TTC549 (cell line): ENCODE results near the gene TMPRSS6.

Source experiments
- FAIRE-seq: peaks from 2 replicates; lab custom pipeline; 2012; peaks lifted over from hg19 to GRCh38; lab: Jason Lieb, UNC

Gene TMPRSS6

GRCh38 chr22:37051391-37052385 is 57.8 kb downstream of the TMPRSS6 start, which contains the start of gene KCTD17:
Gene KCTD17, plus strand, starts transcription at chr22:37051742. Its CDS starts 19 bp downstream, at chr22:37051761.
- no peak for FAIRE-seq

DNA sequence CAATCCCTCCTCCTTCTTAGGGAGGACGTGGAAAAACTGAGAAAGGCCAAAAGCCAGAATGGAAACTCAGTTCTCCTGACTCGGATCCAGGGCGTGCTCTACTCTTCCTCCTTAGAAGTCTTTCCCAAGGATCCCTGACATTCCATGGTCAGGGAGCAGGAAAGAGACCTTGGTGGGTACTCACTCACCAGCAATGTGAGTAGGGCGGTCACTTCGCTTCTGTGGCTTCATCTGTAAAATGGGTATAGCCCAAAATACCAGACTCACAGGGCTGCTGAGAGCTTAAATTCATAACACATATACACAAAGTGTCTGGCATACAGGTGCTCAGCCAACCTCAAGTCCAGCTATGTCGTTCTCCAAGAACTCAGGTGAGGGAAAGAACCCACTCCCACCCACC is 58.6 kb downstream of the TMPRSS6 start:
- FAIRE-seq, result no peak

DNA sequence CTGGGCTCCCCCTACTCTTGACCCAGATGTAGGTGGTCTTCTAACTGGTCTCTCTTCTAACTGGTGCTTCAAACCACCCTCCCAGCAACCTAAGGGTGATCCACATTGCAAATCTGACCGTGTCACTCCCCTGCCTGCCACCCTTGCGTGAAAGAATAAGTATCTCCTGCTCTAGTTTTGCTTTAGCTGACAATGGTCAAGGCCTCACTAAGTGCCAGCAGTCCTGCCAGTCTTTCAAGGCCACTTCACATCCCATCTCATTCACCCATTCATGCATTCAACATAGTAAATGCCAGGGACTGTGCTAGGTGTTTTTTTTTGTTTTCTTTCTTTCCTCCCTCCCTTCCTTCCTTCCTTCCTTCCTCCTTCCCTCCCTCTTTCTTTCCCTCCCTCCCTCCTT is 60.3 kb downstream of the TMPRSS6 start:
- FAIRE-seq, result no peak

DNA sequence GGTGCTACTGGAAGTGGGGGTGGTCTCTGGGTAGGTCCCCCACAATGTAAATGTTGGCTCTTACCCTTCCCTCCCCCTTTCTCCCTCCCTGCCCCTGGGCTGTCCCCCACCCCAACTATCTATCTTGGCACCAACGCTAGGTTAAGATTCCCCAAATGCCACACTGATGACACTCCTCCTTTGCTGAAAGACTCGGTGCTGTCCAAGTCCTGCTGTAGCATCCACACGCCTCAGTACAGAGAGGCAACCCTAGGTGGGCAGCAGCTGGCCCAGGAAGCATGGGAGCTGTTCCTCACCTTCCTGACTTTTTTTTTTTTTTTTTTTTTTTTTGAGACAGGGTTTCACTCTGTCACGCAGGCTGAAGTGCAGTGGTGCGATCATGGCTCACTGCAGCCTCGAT is 61.4 kb downstream of the TMPRSS6 start:
- FAIRE-seq, result no peak

DNA sequence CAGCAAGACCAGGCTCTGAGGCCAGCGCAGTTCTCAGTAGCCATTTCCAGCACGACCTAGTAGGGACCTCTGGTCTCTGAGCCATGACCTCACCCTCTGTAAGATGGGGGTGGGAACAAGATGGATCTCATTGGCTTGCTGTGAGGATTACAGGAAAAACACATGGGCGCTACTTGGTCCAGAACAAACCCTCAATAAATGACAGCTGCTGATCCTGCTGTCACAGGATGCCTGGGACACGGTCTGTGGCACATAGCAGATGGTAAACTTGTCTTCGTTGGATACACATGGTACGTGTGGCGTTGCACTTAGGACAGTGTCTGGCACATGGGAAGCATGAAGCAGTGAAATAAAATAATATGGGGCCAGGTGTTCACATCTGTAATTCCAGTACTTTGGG is 62.5 kb downstream of the TMPRSS6 start:
- FAIRE-seq, result no peak

DNA sequence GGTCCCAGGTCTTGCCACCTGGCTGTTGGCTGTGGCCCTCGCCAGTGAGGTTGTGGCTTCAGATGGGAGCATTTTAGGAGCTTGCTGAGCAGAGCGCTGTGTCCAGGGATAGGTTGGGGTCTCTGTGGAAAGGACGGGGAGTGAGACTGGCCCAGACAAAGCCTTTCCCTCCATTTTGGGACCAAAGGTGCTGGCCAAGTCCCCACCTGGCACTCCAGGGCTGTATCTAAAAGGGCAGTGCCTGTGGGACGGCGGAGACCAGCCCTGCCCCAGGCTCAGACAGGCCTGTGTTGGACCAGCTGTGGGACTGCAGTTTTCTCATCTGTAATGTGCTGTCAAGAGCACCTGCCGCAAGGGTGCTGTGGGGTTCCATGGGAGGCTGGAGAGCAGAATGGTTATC is 62.9 kb downstream of the TMPRSS6 start:
- FAIRE-seq, result no peak

DNA sequence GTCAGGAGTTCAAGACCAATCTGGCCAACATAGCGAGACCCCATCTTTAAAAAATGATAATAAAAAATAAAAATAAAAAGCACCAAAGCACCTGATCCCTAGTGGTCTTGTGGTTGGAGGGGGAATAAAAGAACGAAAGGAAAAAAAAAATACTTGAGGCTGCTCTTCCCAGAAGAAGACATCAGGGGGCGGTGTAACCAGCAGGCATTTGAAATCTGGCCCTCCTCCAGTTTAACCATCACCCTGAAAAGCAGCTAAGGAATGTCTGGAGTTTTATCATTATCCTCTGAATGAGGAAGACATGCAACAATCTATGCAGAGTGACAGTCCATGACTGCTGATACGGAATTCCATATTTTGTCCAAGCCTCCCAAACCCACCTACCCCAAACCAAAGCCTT is 63.6 kb downstream of the TMPRSS6 start:
- FAIRE-seq, result no peak

- FAIRE-seq, result no peak
Observed at GRCh38 chr22:37044634-37045625, 64.6 kb downstream of the TMPRSS6 start.

GRCh38 chr22:37043828-37044538 is 65.5 kb downstream of the TMPRSS6 start:
- FAIRE-seq, result no peak

DNA sequence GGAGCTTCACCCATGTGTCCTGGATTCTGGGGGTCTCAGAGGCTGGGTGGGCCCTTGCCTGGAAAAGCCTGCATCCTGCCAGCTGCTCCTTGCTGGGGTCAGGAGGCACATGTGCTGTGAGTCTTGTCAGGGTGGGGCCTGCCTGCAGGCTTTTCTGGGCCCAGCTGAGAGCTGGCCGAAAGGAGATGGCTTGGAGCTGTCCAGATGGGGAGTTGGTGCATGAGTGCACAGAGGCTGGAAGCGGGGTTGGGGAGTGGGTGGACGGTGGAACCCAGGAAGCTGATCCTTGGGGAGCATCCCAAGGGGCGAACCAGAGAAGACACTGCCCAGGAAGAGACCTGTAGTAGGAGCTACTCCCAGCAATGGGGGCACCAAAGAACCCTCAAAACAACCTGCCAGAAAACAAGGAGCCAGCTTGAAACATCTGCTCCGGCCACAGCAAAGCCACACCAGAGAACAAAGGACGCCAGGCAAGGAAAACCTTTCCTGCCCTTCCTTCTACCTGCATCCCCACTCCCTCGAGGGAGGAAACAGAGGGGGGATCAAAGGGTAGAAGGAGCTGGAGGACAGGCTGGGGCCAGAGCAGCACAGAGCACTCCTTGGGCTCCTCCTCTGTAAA is 66.2 kb downstream of the TMPRSS6 start:
- no peak for FAIRE-seq

DNA sequence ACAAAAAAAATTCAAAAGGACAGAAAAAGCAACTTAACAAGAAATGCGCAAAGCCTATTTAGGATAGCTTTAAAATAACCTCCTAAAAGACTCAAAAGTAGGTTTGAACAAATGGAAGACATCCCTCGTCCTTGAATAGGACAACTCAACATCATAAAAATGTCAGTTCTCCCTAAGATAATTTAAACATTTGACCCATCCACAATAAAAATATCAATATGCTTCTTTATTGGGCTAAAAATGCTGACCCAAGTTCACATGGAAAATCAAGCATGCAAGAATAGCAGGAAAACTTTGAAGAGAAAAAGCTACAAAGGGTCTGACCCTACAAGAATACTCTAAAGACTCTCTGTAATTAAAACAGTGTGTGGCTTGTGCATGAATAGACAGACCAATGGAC is 70.0 kb downstream of the TMPRSS6 start:
- FAIRE-seq, result no peak

DNA sequence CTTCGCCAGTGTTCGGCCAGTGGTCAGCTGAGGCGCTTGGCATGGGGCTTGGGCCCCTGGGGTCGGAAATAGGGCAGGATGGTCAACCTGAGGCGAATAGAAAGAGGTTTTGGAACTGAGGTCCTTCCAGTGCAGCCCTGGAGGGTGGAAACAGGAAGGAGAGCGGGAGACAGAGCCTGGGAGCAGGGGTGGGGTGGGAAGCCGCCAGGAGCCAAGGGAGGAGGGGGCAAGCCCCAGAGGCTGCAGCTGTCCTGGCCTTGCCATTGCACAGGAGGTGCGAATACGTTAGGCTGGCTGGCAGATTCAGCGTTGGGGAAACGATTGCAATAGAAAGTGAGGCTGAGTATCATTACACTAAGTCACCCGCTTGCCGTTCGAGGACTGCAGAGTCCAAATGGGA is 71.8 kb downstream of the TMPRSS6 start:
- FAIRE-seq, result no peak

DNA sequence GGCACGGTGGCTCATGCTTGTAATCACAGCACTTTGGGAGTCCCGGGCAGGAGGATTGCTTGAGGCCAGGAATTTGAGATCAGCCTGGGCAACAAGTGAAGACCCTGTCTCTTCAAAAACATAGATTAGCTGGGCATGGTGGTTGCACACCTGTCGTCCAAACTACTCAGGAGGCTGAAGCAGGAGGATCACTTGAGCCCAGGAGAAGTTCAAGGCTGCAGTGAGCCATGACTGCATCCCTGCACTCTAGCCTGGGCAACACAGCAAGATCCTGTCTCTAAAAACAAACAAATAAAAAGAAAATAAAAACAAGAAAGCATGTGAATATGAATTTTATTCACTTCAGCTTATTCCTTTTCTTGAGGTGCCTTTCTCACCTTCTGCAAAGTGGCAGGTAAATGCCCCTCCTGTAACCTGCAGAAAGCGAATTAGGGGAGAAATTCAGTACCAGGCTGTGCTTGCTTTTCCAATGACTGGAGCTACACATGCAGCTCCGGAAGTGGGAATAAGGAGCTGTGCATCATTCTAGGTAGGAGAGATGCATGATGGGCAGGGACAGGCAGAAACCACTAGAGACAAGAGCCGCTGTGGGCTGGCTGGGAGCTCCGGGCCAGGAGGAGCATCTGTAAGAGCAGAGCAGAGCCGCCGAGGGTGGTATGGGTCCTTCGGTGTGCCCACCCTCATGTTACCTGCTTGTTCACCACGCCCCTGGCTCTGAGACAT is 72.7 kb downstream of the TMPRSS6 start:
- no peak for FAIRE-seq

DNA sequence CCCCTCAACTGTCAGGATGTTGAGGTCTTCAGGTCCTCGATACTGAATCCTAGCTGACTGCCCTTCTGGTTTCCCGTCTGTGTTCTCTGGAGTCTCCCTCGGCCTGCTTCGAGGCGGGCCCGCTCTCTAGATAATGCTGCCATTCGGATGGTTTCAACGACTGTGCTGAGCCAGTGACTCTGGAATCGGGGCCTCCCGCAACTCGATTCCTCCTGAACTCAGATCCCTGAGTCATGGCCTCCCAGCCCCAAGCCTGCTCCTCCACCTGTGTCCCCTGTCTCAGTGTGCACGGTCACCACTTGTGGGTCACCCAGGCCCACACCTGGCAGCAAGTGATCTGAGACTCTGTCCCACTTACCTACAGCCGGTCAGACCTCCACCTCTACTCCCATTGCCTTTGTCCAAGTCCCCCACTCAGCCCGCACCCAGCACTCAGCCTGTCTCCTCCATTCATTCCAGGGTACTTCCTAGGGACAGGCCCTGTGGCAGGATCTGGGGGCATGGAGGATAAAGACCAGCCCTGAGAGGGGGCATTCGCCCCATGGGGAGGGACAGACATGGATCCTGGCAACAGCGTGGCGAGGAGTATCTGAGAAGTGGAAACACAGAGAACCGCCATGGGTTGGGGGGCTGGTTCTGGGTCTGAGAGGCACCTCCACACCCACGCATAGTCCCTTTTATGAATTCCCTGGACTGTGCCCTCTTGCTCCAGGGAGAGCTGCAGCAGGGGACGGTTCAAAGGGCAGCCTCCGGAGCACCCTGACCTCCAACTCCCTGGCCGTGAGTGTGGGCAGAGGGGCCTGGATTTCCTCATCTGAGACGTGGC is 75.7 kb downstream of the TMPRSS6 start:
- no peak for FAIRE-seq

GRCh38 chr22:37032535-37033460 is 76.7 kb downstream of the TMPRSS6 start:
- FAIRE-seq, result no peak

GRCh38 chr22:37032134-37032534 is 77.4 kb downstream of the TMPRSS6 start:
- no peak for FAIRE-seq

DNA sequence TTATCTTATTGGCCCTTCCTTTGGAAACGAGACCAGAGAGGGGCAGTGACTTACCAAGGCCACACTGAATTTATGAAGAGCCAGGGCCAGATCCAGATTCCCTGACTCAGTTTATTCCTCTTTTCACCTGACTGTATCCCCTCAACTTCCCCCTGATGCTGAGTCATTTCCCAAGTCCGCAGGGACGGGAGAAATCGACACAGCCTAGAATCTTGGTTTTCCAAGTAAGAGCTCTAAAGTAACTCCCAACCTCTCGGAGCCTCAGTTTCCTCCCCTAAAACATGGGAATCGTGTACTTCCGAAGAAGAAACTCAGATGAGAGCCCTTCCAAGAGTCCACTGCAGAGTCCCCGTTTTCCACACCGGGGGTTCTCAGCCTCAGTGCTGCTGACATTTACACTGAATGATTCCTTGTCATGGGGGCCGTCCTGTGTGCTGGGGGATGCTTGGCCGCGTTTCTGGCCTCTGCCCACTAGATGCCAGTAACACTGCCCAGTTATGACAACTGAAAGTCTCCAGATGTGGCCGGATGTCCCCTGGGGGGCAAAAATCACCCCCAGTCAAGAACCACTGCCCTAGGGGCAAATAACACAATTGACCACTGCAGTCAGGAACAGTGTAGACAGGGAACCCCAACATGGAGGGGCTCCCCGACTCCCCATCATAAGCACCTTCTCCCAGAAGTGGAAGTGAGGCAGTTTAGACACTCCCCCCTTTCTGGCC is 78.8 kb downstream of the TMPRSS6 start:
- no peak for FAIRE-seq
